GM18907 (cell line): Measurements from ENCODE around the gene TRPM1.

Experiments
- ATAC-seq: cut with Tn5 transposase; IDR thresholded peaks from one replicate; pipeline ENCODE4 v1.9.1; 2021; ENCODE audit warnings: mild to moderate bottlenecking, moderate library complexity; ENCODE audit not compliant: unreplicated experiment

TRPM1 gene

GRCh38 chr15:30984118-30984517 lies 117.4 kb downstream of the TRPM1 start:
- ATAC-seq, result no peak

- ATAC-seq, result no peak
Measured at GRCh38 chr15:30979457-30979856, 122.1 kb downstream of the TRPM1 start.

- no peak for ATAC-seq
Measured at GRCh38 chr15:30978328-30978727, 123.2 kb downstream of the TRPM1 start.

GRCh38 chr15:30974112-30974511 lies 127.4 kb downstream of the TRPM1 start:
- ATAC-seq, result peak; percentile 67

GRCh38 chr15:30973379-30973778 lies 128.1 kb downstream of the TRPM1 start:
- ATAC-seq, result no peak

- ATAC-seq, result no peak
Measured at GRCh38 chr15:30969724-30970123, 131.8 kb downstream of the TRPM1 start.

GRCh38 chr15:30963681-30964080 lies 137.8 kb downstream of the TRPM1 start:
- no peak for ATAC-seq

GRCh38 chr15:30962659-30963058 lies 138.9 kb downstream of the TRPM1 start:
- no peak for ATAC-seq

GRCh38 chr15:30962079-30962478 lies 139.4 kb downstream of the TRPM1 start:
- no peak for ATAC-seq

- ATAC-seq, result no peak
Measured at GRCh38 chr15:30958219-30958618, 143.3 kb downstream of the TRPM1 start.

GRCh38 chr15:30956216-30957124 lies 145.1 kb downstream of the TRPM1 start:
- no peak for ATAC-seq

GRCh38 chr15:30954674-30955073 lies 146.9 kb downstream of the TRPM1 start:
- ATAC-seq, result no peak

- ATAC-seq, result no peak
Measured at GRCh38 chr15:30953731-30954378, 147.7 kb downstream of the TRPM1 start.

- no peak for ATAC-seq
Measured at GRCh38 chr15:30953183-30953582, 148.3 kb downstream of the TRPM1 start.
